ENCODE data around the gene ANHX. TPM values are rescaled to one million over a fixed set of nuclear protein-coding genes. Genes with fewer than 3 reads are reported as not detected.

The ANHX gene
- total and polyA plus RNA-seq, 2 of the 8 experiments (the other 6 are each of a cell fraction or from before 2014, with no cell fraction given) = not detected

- Histone ChIP-seq H3K27me3 (replicated peaks in 1 of 4; ENCODE audit: control insufficient read depth in 3 of 4, extremely low read depth in 1 of 4, insufficient read depth in 3 of 4, low read length in 3 of 4) (no peaks in the 10 kb centered on the region), H3K4me2 (ENCODE audit: insufficient read depth in 1 of 2, low read depth in 2 of 2, low read length in 2 of 2) (no peak overlapping the region), H3K4me1 (replicated peaks in 1 of 4; ENCODE audit: control insufficient read depth in 3 of 4, insufficient read depth in 4 of 4, low read length in 3 of 4) (no peaks in the 10 kb centered on the region), H4K20me1 (replicated peaks in 1 of 2; ENCODE audit: control insufficient read depth in 1 of 2, insufficient read depth in 2 of 2, low read length in 2 of 2) (no peaks in the 10 kb centered on the region), H2BK120ac (replicated peaks; ENCODE audit: low read depth, low read length) (no peak overlapping the region), H3K23ac (ENCODE audit: insufficient read length) (no peak overlapping the region), H3K36me3 (ENCODE audit: control insufficient read depth in 2 of 4, insufficient read depth in 4 of 4, low read length in 3 of 4) (no peaks in the 10 kb centered on the region), H4K8ac (ENCODE audit: extremely low read depth, insufficient read depth, low read length) (no peak overlapping the region), H3K27ac (ENCODE audit: low read depth, low read length) (no peak overlapping the region), H3K56ac (replicated peaks; ENCODE audit: insufficient read length, low read depth, low read length) (no peak overlapping the region), H2BK20ac (ENCODE audit: low read length) (no peak overlapping the region), H2BK15ac (ENCODE audit: low read length) (no peak overlapping the region), H3K18ac (ENCODE audit: extremely low read depth, low read length) (no peak overlapping the region), H2AFZ (ENCODE audit: low read length) (no peak overlapping the region), H3K14ac (ENCODE audit: insufficient read length) (no peak overlapping the region), H3K79me2 (ENCODE audit: control insufficient read depth in 1 of 2, insufficient read depth in 2 of 2, low read length in 2 of 2) (no peaks in the 10 kb centered on the region), H3K9ac (replicated peaks in 1 of 4; ENCODE audit: extremely low read depth in 1 of 4, low read depth in 3 of 4, low read length in 3 of 4) (no peak overlapping the region), H3K79me1 (ENCODE audit: low read depth, low read length) (no peaks in the 10 kb centered on the region), H2BK12ac (ENCODE audit: low read depth, low read length) (no peak overlapping the region), H3K4me3 (ENCODE audit: extremely low read depth in 1 of 4, insufficient read depth in 2 of 4, low read depth in 3 of 4, low read length in 4 of 4) (no peak overlapping the region), H3K4ac (replicated peaks; ENCODE audit: insufficient read length, low read depth, low read length) (no peak overlapping the region), H4K91ac (replicated peaks; ENCODE audit: insufficient read length, low read length) (no peak overlapping the region), H2AK5ac (ENCODE audit: low read depth, low read length) (no peak overlapping the region), H3K23me2 (ENCODE audit: low read depth, low read length) (no peaks in the 10 kb centered on the region), H3K9me3 (ENCODE audit: insufficient read depth in 2 of 2, low read depth in 1 of 2, low read length in 1 of 2) (peaks cover 80 to 85% of the 10 kb centered on the region in 2 experiments), H2BK5ac (ENCODE audit: low read depth, low read length) (no peak overlapping the region), H4K5ac (ENCODE audit: insufficient read length, low read depth, low read length) (no peak overlapping the region)
- ChIA-PET CTCF (ENCODE audit: partially characterized antibody) (no interaction called here), POLR2A (ENCODE audit: partially characterized antibody) (interaction anchor here (0.8 kb wide), 1 partner anchor 17 kb away, joined by 4 read pairs; no protein-coding TSS in a partner anchor)
- WGBS, 2 experiments (ENCODE audit: extremely low coverage in 1 of 2, insufficient coverage in 1 of 2, insufficient read length in 1 of 2, insufficient replicate concordance in 2 of 2, low coverage in 1 of 2, low lambda C conversion rate in 2 of 2, missing lambda C conversion rate in 1 of 2) = 89% methylated on average over 6 of the region's 6 CpGs; no CpG with 5 or more reads in 1 of the 2 experiments
- FAIRE-seq (no peak), DNase-seq (ENCODE audit: low read depth in 1 of 2, low spot score in 2 of 2) (no peak)
- no peak for TF ChIP-seq SP1 (IDR thresholded peaks at IDR 0.05; ENCODE audit: low read depth, low read length)
These were observed 15.2 kb downstream of the ANHX start for GRCh38 chr12:133220521-133220920.

Measured in H1 (cell line).